GM18519 (cell line): ENCODE measurements around the gene CC2D1B.
"Not testable (repeated sequence)": the region's sequence is repeated elsewhere in the genome, so short reads cannot be mapped to it uniquely, and the experiment has no call there.

Experiments used
- ATAC-seq: cut with Tn5 transposase; IDR thresholded peaks from one replicate; pipeline ENCODE4 v1.9.1; 2021; ENCODE audit warnings: mild to moderate bottlenecking, moderate library complexity; ENCODE audit not compliant: unreplicated experiment, low FRiP score

The CC2D1B gene, protein sequence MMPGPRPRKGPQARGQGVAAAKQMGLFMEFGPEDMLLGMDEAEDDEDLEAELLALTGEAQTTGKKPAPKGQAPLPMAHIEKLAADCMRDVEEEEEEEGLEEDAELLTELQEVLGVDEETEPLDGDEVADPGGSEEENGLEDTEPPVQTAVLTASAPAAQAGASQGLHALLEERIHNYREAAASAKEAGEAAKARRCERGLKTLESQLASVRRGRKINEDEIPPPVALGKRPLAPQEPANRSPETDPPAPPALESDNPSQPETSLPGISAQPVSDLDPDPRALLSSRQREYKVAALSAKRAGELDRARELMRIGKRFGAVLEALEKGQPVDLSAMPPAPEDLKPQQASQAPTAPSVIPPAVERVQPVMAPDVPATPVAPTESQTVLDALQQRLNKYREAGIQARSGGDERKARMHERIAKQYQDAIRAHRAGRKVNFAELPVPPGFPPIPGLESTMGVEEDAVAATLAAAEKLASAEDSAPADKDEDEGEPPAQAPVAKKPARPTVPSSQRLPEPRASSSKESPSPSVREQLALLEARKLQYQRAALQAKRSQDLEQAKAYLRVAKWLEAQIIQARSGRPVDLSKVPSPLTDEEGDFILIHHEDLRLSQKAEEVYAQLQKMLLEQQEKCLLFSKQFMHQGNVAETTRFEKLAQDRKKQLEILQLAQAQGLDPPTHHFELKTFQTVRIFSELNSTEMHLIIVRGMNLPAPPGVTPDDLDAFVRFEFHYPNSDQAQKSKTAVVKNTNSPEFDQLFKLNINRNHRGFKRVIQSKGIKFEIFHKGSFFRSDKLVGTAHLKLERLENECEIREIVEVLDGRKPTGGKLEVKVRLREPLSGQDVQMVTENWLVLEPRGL

DNA sequence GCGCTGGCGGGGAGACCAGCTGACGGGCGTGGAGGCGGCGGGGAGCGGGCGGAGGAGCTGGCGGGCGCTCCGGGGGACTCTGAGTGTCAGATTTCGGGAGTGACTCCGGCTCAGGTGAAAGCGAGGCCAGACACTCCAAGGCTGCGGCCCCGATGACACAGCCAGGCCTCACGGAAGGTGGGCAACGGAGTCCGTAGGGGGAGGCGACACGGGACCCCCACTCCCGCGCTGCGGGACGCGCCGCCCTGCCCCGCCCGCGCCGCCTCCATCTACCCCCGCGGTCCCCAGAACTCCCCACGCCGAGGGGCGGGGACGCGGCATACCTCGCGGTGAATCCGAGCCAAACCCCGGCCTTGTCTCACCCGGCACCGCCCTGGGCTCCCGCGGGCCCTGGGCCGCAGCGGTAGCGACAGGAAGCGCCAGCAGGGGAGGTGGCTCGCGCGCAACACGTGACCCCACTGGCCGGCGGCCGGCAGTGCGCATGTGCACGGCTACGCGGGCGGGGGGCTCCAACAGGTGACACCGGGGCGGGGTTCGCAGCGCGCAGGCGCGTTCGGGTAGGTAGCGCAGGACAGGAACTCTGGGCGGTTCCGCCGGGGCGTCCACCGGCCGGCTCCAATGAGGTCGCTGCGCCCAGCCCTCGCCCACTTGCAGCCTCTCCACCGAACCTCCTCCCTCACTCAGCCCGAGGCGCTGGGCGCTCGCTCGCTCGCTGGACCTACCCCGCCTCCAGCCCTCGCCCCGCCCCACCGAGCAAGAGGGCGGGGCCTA is at the start of gene CC2D1B:
Gene CC2D1B, minus strand, starts transcription at position 460 of the 771 bp plus-strand sequence. CDS start 1,585 bp downstream, outside the sequence.
- ATAC-seq: peak; percentile 86

- no peak for ATAC-seq
Measured at GRCh38 chr1:52414942-52415341, 48.9 kb upstream of the CC2D1B start.

GRCh38 chr1:52413410-52413989 is 47.5 kb upstream of the CC2D1B start:
- ATAC-seq: no peak

GRCh38 chr1:52404975-52405338 is 39.0 kb upstream of the CC2D1B start:
- no peak for ATAC-seq

DNA sequence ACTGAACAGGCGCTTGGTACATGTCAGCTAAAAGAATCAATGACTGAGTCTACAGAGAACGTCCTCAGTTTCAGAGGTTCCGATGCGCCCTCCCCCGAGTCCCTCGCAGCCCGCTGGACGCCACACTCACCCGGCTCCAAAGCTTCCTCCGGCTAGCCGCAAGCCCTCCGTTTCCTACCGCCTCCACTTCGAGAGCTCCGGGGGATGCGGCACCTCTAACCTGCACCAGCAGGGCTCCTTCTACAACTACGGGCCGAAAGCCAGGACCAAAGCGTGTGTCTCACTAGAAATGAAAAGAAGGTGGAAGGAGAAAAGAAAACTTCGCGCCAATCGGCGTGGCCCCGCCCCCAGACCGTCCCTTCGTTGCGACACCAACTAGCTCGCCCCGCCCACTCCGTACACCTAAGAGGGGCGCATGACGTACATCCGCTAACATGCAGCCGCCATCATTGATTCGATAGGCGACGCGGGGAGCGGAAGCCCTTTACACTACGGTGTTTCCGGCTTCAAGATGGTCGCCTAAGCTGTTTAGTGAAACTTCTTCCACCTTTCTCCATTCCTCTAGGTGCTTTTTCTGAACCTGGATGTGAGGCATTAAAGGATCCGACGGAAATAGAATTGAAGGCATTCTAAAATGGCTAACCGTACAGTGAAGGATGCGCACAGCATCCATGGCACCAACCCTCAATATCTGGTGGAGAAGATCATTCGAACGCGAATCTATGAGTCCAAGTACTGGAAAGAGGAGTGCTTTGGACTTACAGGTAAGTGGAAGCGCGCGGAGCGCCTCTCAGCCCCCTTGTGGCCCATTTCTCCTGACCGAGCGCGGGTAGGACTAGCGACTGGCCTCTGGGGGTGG is 38.3 kb upstream of the CC2D1B start, which contains the start of the genes ORC1 and PRPF38A:
Gene ORC1, minus strand, starts transcription at position 308 of the 859 bp plus-strand sequence. CDS start 2,200 bp downstream, outside the sequence.
Gene PRPF38A, plus strand, starts transcription at position 487 of the 859 bp plus-strand sequence. Its CDS starts 148 bp downstream, at position 635.
- peak; percentile 70 for ATAC-seq

DNA sequence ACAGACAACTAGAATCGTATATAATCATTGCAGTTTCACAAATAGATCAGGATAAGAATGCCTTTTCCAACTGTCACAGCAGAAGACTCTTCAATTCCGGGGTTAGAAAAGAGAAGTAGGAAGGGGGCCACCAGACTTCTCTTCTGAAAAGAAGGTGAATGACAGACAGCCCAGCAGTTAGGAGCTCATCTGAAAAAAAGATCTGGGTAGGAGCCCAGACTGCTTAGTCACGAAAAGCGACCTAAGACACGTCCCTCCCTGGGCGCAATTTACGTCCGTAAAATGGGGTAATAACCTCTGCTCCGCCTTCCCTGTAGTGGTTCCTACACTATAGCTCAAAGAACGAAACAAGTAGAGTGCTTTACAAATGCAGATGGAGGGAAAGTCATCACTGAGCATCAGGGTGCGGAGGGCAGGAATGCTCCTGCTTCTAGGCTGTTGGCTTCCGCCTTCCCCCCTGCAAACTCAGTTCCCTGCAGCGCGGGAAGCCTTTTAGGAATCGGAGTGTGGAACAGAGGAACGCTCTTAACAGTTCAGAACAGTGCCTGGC is 37.6 kb upstream of the CC2D1B start:
- ATAC-seq: peak; percentile 28

DNA sequence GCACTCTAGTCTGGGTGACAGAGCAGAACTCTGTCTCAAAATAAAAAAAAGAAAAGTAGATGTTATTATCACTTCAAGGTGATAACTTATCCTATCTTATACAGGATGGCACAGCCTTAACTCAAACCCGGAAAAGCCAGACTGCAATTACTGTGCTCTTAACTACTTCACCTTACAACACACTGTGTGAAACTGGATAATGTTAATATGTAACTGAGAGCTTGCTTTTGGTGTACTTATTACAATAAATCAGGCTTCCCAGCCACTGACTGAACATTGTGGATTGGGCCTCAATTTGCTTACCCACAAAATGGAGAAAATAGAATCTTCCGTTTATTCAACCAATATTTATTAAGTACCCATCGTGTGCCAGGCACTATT is 36.8 kb upstream of the CC2D1B start:
- no peak for ATAC-seq

- no peak for ATAC-seq
Measured at GRCh38 chr1:52400131-52400530, 34.1 kb upstream of the CC2D1B start.

- no peak for ATAC-seq
Measured at GRCh38 chr1:52399629-52400028, 33.6 kb upstream of the CC2D1B start.

GRCh38 chr1:52393174-52393573 is 27.2 kb upstream of the CC2D1B start:
- no peak for ATAC-seq

DNA sequence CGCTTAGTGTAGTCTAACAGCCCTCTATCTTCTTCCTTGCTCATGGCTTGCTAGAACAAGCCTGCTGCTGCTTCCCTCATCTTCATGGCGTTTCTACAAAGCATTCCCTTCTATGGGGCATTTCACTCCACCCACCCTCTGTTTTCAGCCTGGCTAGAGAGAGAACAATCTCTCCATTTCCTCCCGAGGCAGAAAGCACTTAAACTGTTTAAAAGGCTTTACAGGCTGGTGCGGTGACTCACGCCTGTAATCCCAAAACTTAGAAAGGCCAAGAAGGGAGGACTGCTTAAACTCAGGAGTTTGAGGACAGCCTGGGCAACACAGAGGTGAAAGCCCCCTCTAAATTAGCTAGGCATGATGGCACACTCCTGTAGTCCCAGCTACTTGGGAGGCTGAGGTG is 20.5 kb upstream of the CC2D1B start:
- ATAC-seq: no peak

DNA sequence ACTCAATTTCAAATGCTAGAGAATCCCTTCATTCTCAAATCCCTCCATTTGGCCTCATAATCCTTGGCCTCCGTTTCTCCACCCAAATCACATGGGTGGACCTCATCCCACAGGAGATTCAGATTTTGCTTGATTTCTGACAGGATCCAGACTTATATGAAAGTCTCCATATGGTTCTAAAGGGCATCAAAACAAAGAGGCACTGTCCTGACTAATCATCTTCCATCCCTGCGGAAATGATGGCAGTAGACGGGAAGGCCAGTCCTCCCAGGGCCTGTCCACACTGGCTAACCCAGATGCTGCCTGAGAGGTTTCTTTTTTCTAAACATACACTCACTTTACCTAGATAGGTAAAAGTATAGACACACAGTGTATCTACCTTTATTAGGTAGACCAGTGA is 19.4 kb upstream of the CC2D1B start:
- ATAC-seq: no peak

DNA sequence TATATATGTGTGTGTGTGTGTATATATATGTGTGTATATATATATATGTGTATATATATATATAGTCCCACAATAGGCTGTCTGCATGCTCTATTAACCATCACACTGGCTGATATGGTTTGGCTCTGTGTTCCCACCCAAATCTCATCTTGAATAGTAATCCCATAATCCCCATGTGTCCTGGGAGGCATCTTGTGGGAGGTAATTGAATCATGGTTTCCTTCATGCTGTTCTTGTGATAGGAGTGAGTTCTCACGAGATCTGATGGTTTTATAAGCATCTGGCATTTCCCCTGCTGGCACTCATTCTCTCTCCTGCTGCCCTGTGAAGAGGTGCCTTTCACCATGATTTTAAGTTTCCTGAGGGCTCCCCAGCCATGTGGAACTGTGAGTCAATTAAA is 3.8 kb upstream of the CC2D1B start:
- ATAC-seq: not testable (repeated sequence)

GRCh38 chr1:52368383-52369172 is 2.6 kb upstream of the CC2D1B start:
- no peak for ATAC-seq

DNA sequence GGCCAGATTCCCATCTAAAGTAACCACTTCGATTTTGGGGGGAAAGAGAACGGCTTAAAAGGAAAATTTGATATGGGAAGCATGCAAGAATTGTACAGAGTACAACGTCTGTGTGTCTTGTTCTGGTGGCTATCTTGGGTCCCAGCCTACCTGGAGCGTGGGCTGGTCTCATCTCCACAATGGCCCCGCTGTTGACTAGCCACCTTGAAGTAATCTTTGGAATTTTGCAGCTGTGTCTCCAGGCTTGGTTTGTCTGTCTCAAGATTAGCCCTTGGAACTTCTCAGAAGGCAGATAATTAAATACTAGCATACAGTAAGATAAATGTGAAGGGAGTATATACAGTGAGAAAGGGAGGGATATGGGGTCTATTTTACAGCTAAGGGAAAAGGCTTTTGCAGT is 1.3 kb upstream of the CC2D1B start:
- no peak for ATAC-seq

- no peak for ATAC-seq
Measured at GRCh38 chr1:52366517-52366827, 467 bp upstream of the CC2D1B start.

DNA sequence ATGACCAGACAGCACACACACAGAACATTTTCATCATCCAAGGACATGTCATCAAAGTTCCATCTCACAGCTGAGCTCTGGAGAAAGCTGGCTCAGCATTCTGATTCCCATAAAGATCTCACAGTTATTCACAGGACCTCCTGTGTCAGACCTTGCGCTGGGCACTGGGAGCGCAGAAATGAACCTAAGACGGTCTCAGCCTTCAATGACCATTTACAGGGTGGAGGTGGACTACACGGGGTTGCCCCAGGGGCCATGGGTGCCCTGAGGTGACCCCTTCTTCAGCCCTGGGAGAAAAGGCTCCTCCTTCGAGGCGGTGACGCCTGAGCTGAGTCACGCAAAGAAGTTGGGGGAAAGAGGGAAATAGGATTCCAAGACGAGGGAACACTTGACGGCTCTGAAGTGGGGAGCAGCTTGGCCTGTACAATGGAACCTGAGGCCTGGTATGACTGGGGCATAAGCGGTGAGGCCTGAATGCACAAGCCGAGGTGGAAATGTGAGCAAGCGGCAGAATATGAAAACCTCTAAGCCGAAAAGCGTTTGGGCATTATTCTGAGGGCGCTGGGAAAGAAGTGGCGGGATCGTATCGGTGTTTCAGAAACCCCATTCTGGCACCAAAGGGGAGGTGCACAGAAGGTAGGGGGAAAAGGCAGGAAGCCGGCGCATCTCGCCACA is 797 bp downstream of the CC2D1B start:
- ATAC-seq: no peak
